Spleen (tissue), 11 donors: ENCODE data around the gene CCDC154. TPM values are rescaled to one million over a fixed set of nuclear protein-coding genes. Genes with fewer than 3 reads are reported as not detected.

ENCODE experiments used
- DNase-seq: peaks from one replicate; pipeline ENCODE4 v3.0.0-alpha.2; 2020
- H3K27ac ChIP-seq, 8 donors: fragments of 200-600 bp; sonication (generic) in 7 of 8; 1 replicate in 4 of 8; 2 replicates in 4 of 8; pipeline versions ENCODE4 v1.5.0 to v1.8.0; 2016 to 2021; ENCODE audit warnings: inconsistent platforms in 4 of 8, mild to moderate bottlenecking in 4 of 8, moderate library complexity in 1 of 8
- H3K27me3 ChIP-seq, 7 donors: fragments of 200-600 bp; sonication (generic) in 6 of 7; replicated peaks in 1 of 7; 1 replicate in 4 of 7; 2 replicates in 3 of 7; pipeline versions ENCODE4 v1.5.0 to v1.8.0; 2016 to 2021; ENCODE audit warnings: inconsistent platforms in 3 of 7, mild to moderate bottlenecking in 1 of 7
- H3K36me3 ChIP-seq, 6 donors: fragments of 200-600 bp; sonication (generic) in 5 of 6; 1 replicate in 4 of 6; 2 replicates in 2 of 6; pipeline versions ENCODE4 v1.5.0 to v1.8.0; 2016 to 2021; ENCODE audit warnings: inconsistent platforms in 2 of 6
- H3K4me1 ChIP-seq, 6 donors: fragments of 200-600 bp; sonication (generic) in 5 of 6; 1 replicate in 3 of 6; 2 replicates in 3 of 6; pipeline versions ENCODE4 v1.5.0 to v1.8.0; 2016 to 2021; ENCODE audit warnings: inconsistent platforms in 3 of 6
- H3K4me3 ChIP-seq, 8 donors: fragments of 200-600 bp; sonication (generic) in 7 of 8; 1 replicate in 4 of 8; 2 replicates in 4 of 8; pipeline versions ENCODE4 v1.5.0 to v1.8.0; 2016 to 2021; ENCODE audit warnings: inconsistent platforms in 4 of 8, mild to moderate bottlenecking in 4 of 8, moderate library complexity in 2 of 8
- H3K9me3 ChIP-seq, 8 donors: fragments of 200-600 bp; sonication (generic) in 7 of 8; 1 replicate in 4 of 8; 2 replicates in 4 of 8; pipeline versions ENCODE4 v1.5.0 to v1.8.0; 2016 to 2021; ENCODE audit warnings: inconsistent platforms in 4 of 8
- POLR2A ChIP-seq, 3 donors: fragments of 450-650 bp; IDR thresholded peaks; one replicate each; pipeline ENCODE4 v1.5.1; 2017; ENCODE audit warnings: antibody characterized with exemption in 3 of 3, mild to moderate bottlenecking in 1 of 3
- POLR2AphosphoS5 ChIP-seq, 3 donors: sonication (generic); formaldehyde crosslinking; IDR thresholded peaks; one replicate each; pipeline ENCODE4 v1.5.1; 2017; ENCODE audit warnings: antibody characterized with exemption in 3 of 3
- WGBS, 5 donors: extraction: QIAGEN DNeasy Blood & Tissue Kit in 3 of 5; methylation state at CpG; one replicate each; pipeline versions ENCODE4 v1.1.5 to v1.1.7; 2013 to 2018; 5-methylcytosine and 5-hydroxymethylcytosine counted together
- intact Hi-C: fragments of 100-400 bp; cut with DNase I; formaldehyde crosslinking; loops from one replicate; pipeline ENCODE4 v1.15.0; 2023; ENCODE audit warnings: low total_unique reads
- polyA plus RNA-seq, 3 donors: library from polyadenylated mRNA; stranded (reverse); fragments of 200-250 nt; gene quantifications; one replicate each; pipeline ENCODE4 v1.2.1, GENCODE V29; 2013
- total RNA-seq, 7 donors: library from RNA; depleted of rRNA in 3 of 7; stranded (reverse); fragments of >200 nt in 3 of 7; fragmentation: NEBNext Ultra II Directional in 4 of 7; extraction: Animal tissue kit (Norgen Biotek cat#: 25700) in 4 of 7; gene quantifications; one replicate each; pipeline versions ENCODE4 v1.1.0 to v1.2.1, GENCODE V29; 2016 to 2021
- TF ChIP-seq, protein P1 (sequence below), 11 experiments: fragments of 200-600 bp in 7 of 11; fragments of 450-650 bp in 4 of 11; sonication (generic) in 4 of 11; IDR thresholded peaks in 8 of 11; conservative IDR thresholded peaks in 3 of 11; 1 replicate in 7 of 11; 2 replicates in 4 of 11; pipeline versions ENCODE4 v1.4.0 to v1.8.0; 2016 to 2021; ENCODE audit warnings: antibody characterized with exemption in 11 of 11, inconsistent platforms in 4 of 11, mild to moderate bottlenecking in 1 of 11
- donor health status: healthy with polysubstance abuse.
- donor health status: DM: no; HTN: no; CAD: no; lungs with moderate emphysema.
- donor health status: DM: no; HTN: no; CAD: no.
- donor health status: Bipolar disorder and iron deficiency.
- donor health status: healthy.
- donor health status: DM: no; HTN: no; CAD: no.
- donor health status: DM: yes; HTN: yes; CAD: no.

The CCDC154 gene
- total and polyA plus RNA-seq, 10 donors, result 1.6 to 18.2 (median 5.5) TPM

DNA sequence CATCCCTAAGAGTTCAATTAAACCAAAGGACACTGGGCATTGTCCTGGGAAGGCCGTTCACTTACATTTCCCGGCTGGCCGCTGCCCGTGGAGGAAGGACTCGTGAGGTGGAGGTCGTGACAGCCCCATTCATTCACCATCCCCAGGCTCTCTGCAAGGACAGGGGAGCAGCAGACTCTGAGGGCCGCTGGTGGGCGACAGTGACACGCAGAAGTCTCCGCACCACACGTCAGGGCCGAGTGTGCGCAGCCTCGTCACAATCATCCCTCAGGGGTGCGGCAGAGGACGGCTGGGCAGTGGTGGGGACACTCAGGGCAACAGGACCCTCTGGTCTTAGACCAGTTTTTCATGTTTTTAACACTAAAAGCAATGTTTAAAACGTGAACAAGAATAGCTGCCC is 51.5 kb downstream of the CCDC154 start:
- Histone ChIP-seq H3K4me1 (no peaks in the 10 kb centered on the region), H3K36me3 (peaks cover 0 to 100% (median 77%) of the 10 kb centered on the region in 6 donors), H3K9me3 (no peaks in the 10 kb centered on the region), H3K27ac (no peak overlapping the region), H3K27me3 (no peaks in the 10 kb centered on the region), H3K4me3 (no peak overlapping the region)
- TF ChIP-seq POLR2A (IDR thresholded peaks at IDR 0.05), result no peak
- peak in 1 of 3 donors; percentile 42 for TF ChIP-seq POLR2AphosphoS5 (IDR thresholded peaks at IDR 0.05)
- intact Hi-C loops, result no loop called here
- 87 to 97% (median 91%) methylated on average over 16 to 17 of the region's 17 CpGs for WGBS, 5 donors
- DNase-seq, result no peak

DNA sequence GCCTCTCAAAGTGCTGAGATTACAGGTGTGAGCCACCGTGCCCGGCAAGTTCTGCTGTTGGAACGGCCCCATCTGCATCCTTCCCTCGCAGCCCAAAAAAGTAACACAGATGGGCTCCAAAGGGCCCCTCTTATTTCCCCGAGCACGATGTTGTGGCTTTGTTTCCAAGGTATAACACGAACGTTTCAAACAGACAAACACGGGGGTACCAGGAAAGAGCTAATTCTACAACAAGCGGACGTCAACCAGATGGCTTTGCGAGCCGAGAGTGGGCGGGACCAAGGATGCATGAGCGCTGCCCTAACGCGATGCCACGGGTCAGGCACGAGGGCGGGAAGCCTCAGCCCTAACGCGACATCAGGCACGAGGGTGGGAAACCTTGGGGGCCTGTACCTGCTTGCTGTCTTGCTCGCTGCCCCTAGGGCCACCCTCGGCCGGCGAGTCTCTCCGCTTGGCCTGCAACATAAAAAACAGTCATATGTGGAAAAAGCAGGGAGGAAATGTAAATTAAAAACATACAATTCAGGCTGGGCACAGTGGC is 54.0 kb downstream of the CCDC154 start:
- Histone ChIP-seq H3K4me3 (no peak overlapping the region), H3K27me3 (no peaks in the 10 kb centered on the region), H3K9me3 (no peaks in the 10 kb centered on the region), H3K27ac (no peak overlapping the region), H3K4me1 (no peaks in the 10 kb centered on the region), H3K36me3 (peaks cover 0 to 100% (median 79%) of the 10 kb centered on the region in 6 donors)
- intact Hi-C loops, result no loop called here
- DNase-seq, result no peak
- TF ChIP-seq POLR2AphosphoS5 (IDR thresholded peaks at IDR 0.05) (peak in 2 of 3 donors; percentile 13 to 44), POLR2A (IDR thresholded peaks at IDR 0.05) (no peak)
- TF ChIP-seq, protein P1, sequence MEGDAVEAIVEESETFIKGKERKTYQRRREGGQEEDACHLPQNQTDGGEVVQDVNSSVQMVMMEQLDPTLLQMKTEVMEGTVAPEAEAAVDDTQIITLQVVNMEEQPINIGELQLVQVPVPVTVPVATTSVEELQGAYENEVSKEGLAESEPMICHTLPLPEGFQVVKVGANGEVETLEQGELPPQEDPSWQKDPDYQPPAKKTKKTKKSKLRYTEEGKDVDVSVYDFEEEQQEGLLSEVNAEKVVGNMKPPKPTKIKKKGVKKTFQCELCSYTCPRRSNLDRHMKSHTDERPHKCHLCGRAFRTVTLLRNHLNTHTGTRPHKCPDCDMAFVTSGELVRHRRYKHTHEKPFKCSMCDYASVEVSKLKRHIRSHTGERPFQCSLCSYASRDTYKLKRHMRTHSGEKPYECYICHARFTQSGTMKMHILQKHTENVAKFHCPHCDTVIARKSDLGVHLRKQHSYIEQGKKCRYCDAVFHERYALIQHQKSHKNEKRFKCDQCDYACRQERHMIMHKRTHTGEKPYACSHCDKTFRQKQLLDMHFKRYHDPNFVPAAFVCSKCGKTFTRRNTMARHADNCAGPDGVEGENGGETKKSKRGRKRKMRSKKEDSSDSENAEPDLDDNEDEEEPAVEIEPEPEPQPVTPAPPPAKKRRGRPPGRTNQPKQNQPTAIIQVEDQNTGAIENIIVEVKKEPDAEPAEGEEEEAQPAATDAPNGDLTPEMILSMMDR (IDR thresholded peaks at IDR 0.05 in 8 of 11, conservative IDR thresholded peaks at IDR 0.05 in 3 of 11), result no peak
- WGBS, 5 donors, result 61 to 73% (median 72%) methylated on average over 27 to 28 of the region's 28 CpGs

DNA sequence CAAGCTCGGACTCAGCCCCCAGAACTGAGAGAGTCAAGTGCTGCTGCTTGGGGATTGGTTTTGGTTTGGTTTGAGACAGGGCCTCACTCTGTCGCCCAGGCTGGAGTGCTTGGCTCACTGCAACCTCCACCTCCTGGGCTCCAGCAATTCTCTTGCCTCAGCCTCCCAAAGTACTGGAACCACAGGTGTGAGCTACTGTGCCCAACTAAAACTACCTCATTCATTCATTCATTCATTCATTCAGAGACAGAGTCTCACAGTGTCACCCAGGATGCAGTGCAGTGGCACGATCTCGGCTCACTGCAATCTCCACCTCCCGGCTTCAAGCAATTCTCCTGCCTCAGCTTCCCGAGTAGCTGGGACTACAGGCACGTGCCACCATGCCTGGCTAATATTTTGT is 54.6 kb downstream of the CCDC154 start:
- TF ChIP-seq, protein P1 (IDR thresholded peaks at IDR 0.05 in 8 of 11, conservative IDR thresholded peaks at IDR 0.05 in 3 of 11), result no peak
- no peak for TF ChIP-seq POLR2A (IDR thresholded peaks at IDR 0.05)
- no peak for TF ChIP-seq POLR2AphosphoS5 (IDR thresholded peaks at IDR 0.05)
- Histone ChIP-seq H3K4me1 (no peaks in the 10 kb centered on the region), H3K27ac (no peak overlapping the region), H3K36me3 (peaks cover 0 to 100% (median 82%) of the 10 kb centered on the region in 6 donors), H3K27me3 (no peaks in the 10 kb centered on the region), H3K9me3 (no peaks in the 10 kb centered on the region), H3K4me3 (no peak overlapping the region)
- intact Hi-C loops, result no loop called here
- DNase-seq, result no peak
- 87 to 95% (median 92%) methylated on average over 7 of the region's 7 CpGs for WGBS, 5 donors

DNA sequence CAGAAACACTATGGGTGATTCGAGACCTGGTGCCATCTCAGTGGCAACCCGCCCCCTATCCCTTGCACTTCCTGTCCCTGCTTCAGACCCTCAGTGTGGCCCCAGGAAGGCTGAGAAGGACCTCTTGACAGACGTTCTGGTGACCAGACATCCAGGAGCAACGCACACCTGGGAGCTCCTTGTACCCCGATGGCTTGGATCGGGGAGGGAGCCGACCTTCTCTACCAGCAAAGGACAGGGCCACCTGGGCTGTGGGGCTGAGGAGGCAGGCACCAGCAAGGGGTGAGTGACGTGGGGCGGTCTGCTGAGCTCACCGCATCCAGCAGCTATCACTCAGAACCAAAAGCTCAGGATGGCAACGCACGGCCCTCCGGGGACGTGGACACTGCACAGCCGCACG is 57.0 kb downstream of the CCDC154 start:
- TF ChIP-seq, protein P1 (IDR thresholded peaks at IDR 0.05 in 8 of 11, conservative IDR thresholded peaks at IDR 0.05 in 3 of 11), result no peak
- TF ChIP-seq POLR2AphosphoS5 (IDR thresholded peaks at IDR 0.05), result peak in 2 of 3 donors; percentile 5 to 28
- no peak for TF ChIP-seq POLR2A (IDR thresholded peaks at IDR 0.05)
- DNase-seq, result no peak
- Histone ChIP-seq H3K27me3 (no peaks in the 10 kb centered on the region), H3K27ac (no peak overlapping the region), H3K9me3 (no peaks in the 10 kb centered on the region), H3K4me1 (no peaks in the 10 kb centered on the region), H3K4me3 (no peak overlapping the region), H3K36me3 (peaks cover 0 to 100% (median 81%) of the 10 kb centered on the region in 6 donors)
- intact Hi-C loops, result no loop called here
- WGBS, 5 donors, result 86 to 95% (median 92%) methylated on average over 14 to 16 of the region's 16 CpGs
